GM12864 (cell line): ENCODE results near the gene PDLIM7.

Experiments
- DNase-seq: peaks from one replicate; pipeline ENCODE4 v3.0.0-alpha.2; 2011; ENCODE audit warnings: low read depth
- H3K4me3 ChIP-seq: 2 replicates; pipeline ENCODE4 v1.5.1; 2011; ENCODE audit warnings: mild to moderate bottlenecking, low read depth, low read length, control low read depth
- CTCF ChIP-seq: IDR thresholded peaks from 2 replicates; pipeline ENCODE4 v1.5.1; 2011; ENCODE audit warnings: low read depth, mild to moderate bottlenecking, moderate library complexity, low read length, control low read depth, inconsistent platforms; ENCODE audit errors: missing control alignments

The PDLIM7 gene

GRCh38 chr5:177459357-177459756 lies 38.0 kb downstream of the PDLIM7 start:
- no peak for DNase-seq
- no peak overlapping the region for H3K4me3 ChIP-seq
- TF ChIP-seq CTCF, result no peak

- DNase-seq, result no peak
- no peak for TF ChIP-seq CTCF
- no peak overlapping the region for H3K4me3 ChIP-seq
These were observed 38.5 kb downstream of the PDLIM7 start for GRCh38 chr5:177458912-177459350.

GRCh38 chr5:177457852-177458681 lies 39.3 kb downstream of the PDLIM7 start:
- no peak for TF ChIP-seq CTCF
- H3K4me3 ChIP-seq, result no peak overlapping the region
- DNase-seq, result no peak

GRCh38 chr5:177456976-177457851 lies 40.2 kb downstream of the PDLIM7 start:
- DNase-seq, result peak; percentile 88
- peak; percentile 72 for TF ChIP-seq CTCF
- H3K4me3 ChIP-seq, result no peak overlapping the region

- TF ChIP-seq CTCF, result no peak
- no peak for DNase-seq
- no peak overlapping the region for H3K4me3 ChIP-seq
These were observed 40.8 kb downstream of the PDLIM7 start for GRCh38 chr5:177456591-177456964.

GRCh38 chr5:177455661-177456590 lies 41.5 kb downstream of the PDLIM7 start:
- peak; percentile 67 for DNase-seq
- TF ChIP-seq CTCF, result peak; percentile 94
- peak overlapping the region; percentile 76 for H3K4me3 ChIP-seq
